ENCODE data around the gene KLHL3. TPM values are rescaled to one million over a fixed set of nuclear protein-coding genes. Genes with fewer than 3 reads are reported as not detected.
A peak's percentile ranks its signal among the peaks of the same experiment; 100 is the strongest.

The KLHL3 gene
- total RNA-seq, 4 donors from 2014 or later = 11.9 to 26.7 (median 17.9) TPM

- Histone ChIP-seq H3K4me1 (peaks cover 5 to 18% of the 10 kb centered on the region in 2 donors), H3K27me3 (no peaks in the 10 kb centered on the region), H3K27ac (peak overlapping the region; percentile 100), H3K36me3 (no peaks in the 10 kb centered on the region), H3K9me3 (no peaks in the 10 kb centered on the region), H3K4me3 (replicated peaks in 1 of 3) (peak overlapping the region; percentile 49 to 92 (median 89))
- TF ChIP-seq CTCF (IDR thresholded peaks at IDR 0.05) = no peak
- TF ChIP-seq POLR2A (IDR thresholded peaks at IDR 0.05) = no peak
- peak in 1 of 2 donors; percentile 54 for DNase-seq
- 0 to 1% methylated on average over 15 to 24 of the region's 45 CpGs for WGBS, 2 donors
- intact Hi-C loops (cut with DNase I) = loop anchor here (5.0 kb wide), 1 partner anchor 279 kb away; the partner anchor contains the start of gene FAM13B
Measured at GRCh38 chr5:137753691-137754187, 17.9 kb upstream of the KLHL3 start.

DNA sequence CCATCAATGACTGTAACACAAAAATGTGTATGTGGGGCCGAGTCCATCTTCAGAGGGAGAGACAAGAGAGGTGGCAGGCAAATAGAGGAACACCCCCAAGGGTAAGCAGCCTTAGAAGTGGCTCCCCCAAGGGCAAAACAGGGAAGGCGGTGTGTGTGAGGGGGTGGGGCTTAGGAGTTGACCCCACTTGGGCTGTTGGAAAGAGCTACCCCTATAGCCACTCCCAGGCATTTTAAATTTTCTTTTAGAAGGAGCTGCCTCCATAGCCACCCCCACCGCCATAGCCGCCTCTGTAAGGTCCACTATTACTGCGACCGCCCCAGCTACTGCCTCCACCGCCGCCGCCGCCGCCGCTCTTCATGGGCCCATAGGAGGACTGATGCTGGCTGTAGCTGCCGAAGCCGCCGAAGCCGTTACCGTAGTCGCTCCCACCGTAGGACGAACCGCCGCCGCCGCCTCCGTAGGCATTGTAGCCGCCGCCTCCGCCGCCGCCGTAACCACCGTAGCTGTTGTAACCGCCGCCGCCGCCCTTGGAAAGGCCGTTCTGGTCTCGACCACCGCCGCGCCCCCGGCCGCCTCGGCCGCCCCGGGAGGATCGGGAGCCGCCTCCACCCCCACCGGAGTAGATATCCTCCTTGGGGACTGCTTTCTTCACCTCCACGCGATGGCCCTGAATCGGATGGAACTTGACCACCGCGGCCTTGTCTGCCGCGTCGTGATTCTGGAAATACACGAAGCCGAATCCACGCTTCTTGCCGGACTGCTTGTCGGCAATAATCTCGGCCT lies 17.2 kb upstream of the KLHL3 start:
- Histone ChIP-seq H3K27ac (peak overlapping the region; percentile 100), H3K9me3 (no peaks in the 10 kb centered on the region), H3K36me3 (no peaks in the 10 kb centered on the region), H3K27me3 (no peaks in the 10 kb centered on the region), H3K4me1 (peaks cover 5 to 18% of the 10 kb centered on the region in 2 donors), H3K4me3 (replicated peaks in 1 of 3) (peak overlapping the region; percentile 49 to 92 (median 89))
- no peak for TF ChIP-seq CTCF (IDR thresholded peaks at IDR 0.05)
- TF ChIP-seq POLR2A (IDR thresholded peaks at IDR 0.05) = no peak
- intact Hi-C loops (cut with DNase I) = loop anchor here (5.0 kb wide), 1 partner anchor 279 kb away; the partner anchor contains the start of gene FAM13B
- 0 to 2% methylated on average over 23 to 26 of the region's 63 CpGs for WGBS, 2 donors
- DNase-seq = peak; percentile 43

- H3K9me3 ChIP-seq = no peaks in the 10 kb centered on the region
- intact Hi-C loops (cut with DNase I) = loop anchor here (5.0 kb wide), 1 partner anchor 280 kb away; the partner anchor contains the start of gene FAM13B
- no peaks in the 10 kb centered on the region for H3K27me3 ChIP-seq
- H3K36me3 ChIP-seq = no peaks in the 10 kb centered on the region
- H3K4me3 ChIP-seq (replicated peaks in 1 of 3) = peak overlapping the region in 2 of 3 donors; percentile 89 to 92
- peak overlapping the region in 2 of 3 donors; percentile 100 for H3K27ac ChIP-seq
- 3 to 4% methylated on average over 7 of the region's 7 CpGs for WGBS, 2 donors
- DNase-seq = peak; percentile 21 to 24
- TF ChIP-seq CTCF (IDR thresholded peaks at IDR 0.05) (peak; percentile 26 to 79 (median 57)), POLR2A (IDR thresholded peaks at IDR 0.05) (no peak)
- peaks cover 5 to 18% of the 10 kb centered on the region in 2 donors for H3K4me1 ChIP-seq
Measured at GRCh38 chr5:137751869-137752491, 16.1 kb upstream of the KLHL3 start.

- no peaks in the 10 kb centered on the region for H3K36me3 ChIP-seq
- H3K4me3 ChIP-seq (replicated peaks in 1 of 3) = no peak overlapping the region
- no peaks in the 10 kb centered on the region for H3K9me3 ChIP-seq
- H3K27ac ChIP-seq = no peak overlapping the region
- peaks cover 5 to 17% of the 10 kb centered on the region in 2 donors for H3K4me1 ChIP-seq
- 92 to 94% methylated on average over 1 of the region's 1 CpG for WGBS, 2 donors
- no peak for TF ChIP-seq CTCF (IDR thresholded peaks at IDR 0.05)
- TF ChIP-seq POLR2A (IDR thresholded peaks at IDR 0.05) = no peak
- H3K27me3 ChIP-seq = no peaks in the 10 kb centered on the region
- DNase-seq = no peak
- intact Hi-C loops (cut with DNase I) = loop anchor here (5.0 kb wide), 1 partner anchor 282 kb away; the partner anchor contains the start of gene FAM13B
Measured at GRCh38 chr5:137750436-137750835, 14.5 kb upstream of the KLHL3 start.
